Ovary (tissue), 3 donors: ENCODE measurements around the gene RNF152.
"Not testable (repeated sequence)": the region's sequence is repeated elsewhere in the genome, so short reads cannot be mapped to it uniquely, and the experiment has no call there.

Source experiments
- CTCF ChIP-seq, 3 donors: fragments of 450-650 bp in 2 of 3; fragments of 200-600 bp in 1 of 3; IDR thresholded peaks; one replicate each; pipeline versions ENCODE4 v1.5.1 to v1.8.0; 2016 to 2022; ENCODE audit warnings: antibody characterized with exemption in 3 of 3, mild to moderate bottlenecking in 1 of 3
- EP300 ChIP-seq: sonication (generic); formaldehyde crosslinking; IDR thresholded peaks from one replicate; pipeline ENCODE4 v1.6.1; 2017; ENCODE audit warnings: antibody characterized with exemption
- POLR2A ChIP-seq: fragments of 450-650 bp; IDR thresholded peaks from one replicate; pipeline ENCODE4 v1.6.1; 2017; ENCODE audit warnings: antibody characterized with exemption, mild to moderate bottlenecking, moderate library complexity
- donor health status: DM: no; HTN: no; CAD: no.

GRCh38 chr18:61787011-61787670 is 105.7 kb downstream of the RNF152 start:
- not testable (repeated sequence) for TF ChIP-seq CTCF (IDR thresholded peaks at IDR 0.05); POLR2A; EP300
